HepG2 (cell line): ENCODE measurements around the gene FDXR. TPM values are rescaled to one million over a fixed set of nuclear protein-coding genes. Genes with fewer than 3 reads are reported as not detected.

Source experiments
- HES4 ChIP-seq: sonication (generic); formaldehyde crosslinking; IDR thresholded peaks from 2 replicates; pipeline ENCODE4 v1.9.0; 2021; ENCODE audit warnings: mild to moderate bottlenecking, missing genetic modification reagents, borderline replicate concordance
- HMGXB4 ChIP-seq, 2 experiments: sonication (generic) in 1 of 2; formaldehyde crosslinking in 1 of 2; IDR thresholded peaks; 2 replicates each; pipeline versions ENCODE4 v1.4.0 to v1.6.1; 2018 to 2020; ENCODE audit warnings: missing genetic modification reagents in 2 of 2, borderline replicate concordance in 1 of 2, low read depth in 1 of 2, mild to moderate bottlenecking in 1 of 2, missing biosample characterization in 1 of 2
- KAT7 ChIP-seq: IDR thresholded peaks from 2 replicates; pipeline ENCODE4 v1.6.1; 2018; ENCODE audit warnings: borderline replicate concordance, missing compliant biosample characterization
- NONO ChIP-seq, 2 experiments: fragments of 450-650 bp in 1 of 2; sonication (generic) in 1 of 2; formaldehyde crosslinking in 1 of 2; IDR thresholded peaks in 1 of 2; conservative IDR thresholded peaks in 1 of 2; 2 replicates each; pipeline versions ENCODE4 v1.6.1 to v1.8.0; 2017 to 2022; ENCODE audit warnings: mild to moderate bottlenecking in 1 of 2, missing genetic modification reagents in 1 of 2, moderate library complexity in 1 of 2
- PHF21A ChIP-seq: sonication (generic); formaldehyde crosslinking; IDR thresholded peaks from 2 replicates; pipeline ENCODE4 v1.5.0; 2020; ENCODE audit warnings: mild to moderate bottlenecking, missing genetic modification reagents
- SMAD3 ChIP-seq: sonication (generic); formaldehyde crosslinking; IDR thresholded peaks from 2 replicates; pipeline ENCODE4 v1.4.0; 2020; ENCODE audit warnings: missing genetic modification reagents
- SMC3 ChIP-seq: IDR thresholded peaks from 2 replicates; pipeline ENCODE4 v1.6.1; 2011; ENCODE audit warnings: low read length, improper control_type of control experiment
- SUZ12 ChIP-seq: fragments of 150-350 bp; IDR thresholded peaks from 2 replicates; pipeline ENCODE4 v1.6.1; 2014; ENCODE audit warnings: low read depth, low read length
- TAF1 ChIP-seq: sonication (generic); formaldehyde crosslinking; IDR thresholded peaks from 2 replicates; pipeline ENCODE4 v1.4.0; 2020; ENCODE audit warnings: missing genetic modification reagents
- TARDBP ChIP-seq: sonication (generic); formaldehyde crosslinking; IDR thresholded peaks from 2 replicates; pipeline ENCODE4 v1.8.0; 2022; ENCODE audit warnings: mild to moderate bottlenecking, missing genetic modification reagents
- THYN1 ChIP-seq: sonication (generic); formaldehyde crosslinking; IDR thresholded peaks from 2 replicates; pipeline ENCODE4 v1.8.1; 2023; ENCODE audit warnings: low read depth, mild to moderate bottlenecking, moderate library complexity, missing genetic modification reagents, borderline replicate concordance
- ZHX1 ChIP-seq: sonication (generic); formaldehyde crosslinking; IDR thresholded peaks from 2 replicates; pipeline ENCODE4 v1.8.1; 2022; ENCODE audit warnings: low read depth, mild to moderate bottlenecking, missing genetic modification reagents
- ZNF263 ChIP-seq: sonication (generic); formaldehyde crosslinking; IDR thresholded peaks from 2 replicates; pipeline ENCODE4 v1.4.0; 2020; ENCODE audit warnings: missing genetic modification reagents
- ZNF275 ChIP-seq: sonication (generic); formaldehyde crosslinking; IDR thresholded peaks from 2 replicates; pipeline ENCODE4 v1.8.0; 2022; ENCODE audit warnings: missing genetic modification reagents, mild to moderate bottlenecking, inconsistent platforms, borderline replicate concordance
- ZNF772 ChIP-seq: sonication (generic); formaldehyde crosslinking; IDR thresholded peaks from 2 replicates; pipeline ENCODE4 v1.5.0; 2020; ENCODE audit warnings: mild to moderate bottlenecking, missing genetic modification reagents
- polyA plus RNA-seq, 8 experiments: library from polyadenylated mRNA; depleted of rRNA in 3 of 8; stranded (reverse) in 7 of 8; unstranded in 1 of 8; fragments of >200 nt; fragmentation: Illumina TruSeq in 4 of 8; extraction: Trizol in 4 of 8; gene quantifications; 2 replicates each; pipeline versions ENCODE4 v1.2.1 to v1.2.3, GENCODE V29; 2011 to 2016; ENCODE audit warnings: low read depth in 4 of 8, missing spikeins in 1 of 8, mixed read lengths in 1 of 8; ENCODE audit not compliant: insufficient read depth in 1 of 8
- total RNA-seq, 5 experiments: library from RNA; depleted of rRNA; stranded (reverse); fragments of >200 nt; fragmentation: Illumina TruSeq; extraction: Trizol; gene quantifications; 2 replicates each; pipeline ENCODE4 v1.2.3, GENCODE V29; 2016; ENCODE audit warnings: low read depth in 1 of 5
- TF ChIP-seq, protein P1 (sequence below): sonication (generic); formaldehyde crosslinking; IDR thresholded peaks from 2 replicates; pipeline ENCODE4 v1.4.0; 2020; ENCODE audit warnings: mild to moderate bottlenecking, missing genetic modification reagents
- TF ChIP-seq, protein P2 (sequence below): sonication (generic); formaldehyde crosslinking; IDR thresholded peaks from 2 replicates; pipeline ENCODE4 v1.9.0; 2022; ENCODE audit warnings: low read depth, missing genetic modification reagents
- TF ChIP-seq, protein P3 (sequence below): IDR thresholded peaks from 2 replicates; pipeline ENCODE4 v1.6.1; 2016; ENCODE audit warnings: mild to moderate bottlenecking, missing biosample characterization, missing genetic modification reagents

Gene FDXR
- total and polyA plus RNA-seq, 2 of the 13 experiments (the other 11 are each of a cell fraction or from before 2014, with no cell fraction given): 23.4 to 116 TPM

DNA sequence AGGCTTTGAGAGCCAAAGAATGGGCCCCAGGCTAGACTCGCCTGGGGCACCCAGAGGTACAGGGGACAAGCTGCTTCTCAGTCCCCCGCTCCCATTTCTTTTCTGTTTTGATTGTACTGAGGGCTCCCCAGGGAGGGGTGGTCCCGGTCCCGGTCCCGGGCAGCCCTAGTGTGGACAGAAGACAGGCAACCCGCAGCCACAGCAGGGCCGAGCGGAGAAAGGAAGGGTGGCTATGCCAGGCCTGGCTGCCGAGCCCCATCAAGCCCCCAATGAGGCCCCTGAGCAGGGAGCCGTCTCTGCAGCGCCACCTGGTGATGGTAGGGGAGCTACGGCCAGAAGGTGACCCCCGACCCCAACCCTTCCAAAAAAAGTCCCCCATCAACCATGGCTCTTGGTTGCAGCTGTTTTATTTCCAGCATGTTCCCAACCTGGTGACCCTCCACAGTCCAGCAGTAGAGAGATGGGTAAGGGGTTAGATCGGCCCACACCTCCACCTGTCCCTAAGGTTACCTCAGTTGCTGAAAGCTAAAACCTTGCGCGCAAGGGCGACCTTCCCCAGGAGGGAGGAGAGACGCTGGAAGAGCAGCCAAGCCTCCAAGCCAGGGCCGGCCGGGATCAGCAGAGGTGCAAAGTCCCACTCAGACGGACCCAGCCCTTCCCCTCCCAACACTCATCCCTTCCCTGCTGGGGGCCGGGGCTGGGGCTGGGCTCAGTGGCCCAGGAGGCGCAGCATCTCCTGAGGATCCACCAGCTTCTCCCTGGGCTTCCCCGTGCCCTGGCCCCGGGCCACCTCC lies 10.5 kb downstream of the FDXR start (continued):
- TF ChIP-seq ZNF263 (CRISPR knock-in tag) (peak; percentile 57; the same call in 1 of the 2 replicates), SMC3 (peak; percentile 39; the same call in 1 of the 2 replicates), NONO (IDR thresholded peaks at IDR 0.05) (no peak), NONO (CRISPR knock-in tag; conservative IDR thresholded peaks at IDR 0.05) (0 out of 2 replicates have a peak, but pooled peaks have one; percentile 19), SUZ12 (0 out of 2 replicates have a peak, but pooled peaks have one; percentile 3), HES4 (CRISPR knock-in tag) (0 out of 2 replicates have a peak, but pooled peaks have one; percentile 29), HMGXB4 (CRISPR knock-in tag; IDR thresholded peaks at IDR 0.05; ENCODE audit: borderline replicate concordance in 1 of 2, low read depth in 1 of 2) (0 out of 4 replicates have a peak, but pooled peaks have one; percentile 16 to 54), PHF21A (CRISPR knock-in tag) (0 out of 2 replicates have a peak, but pooled peaks have one; percentile 12), TARDBP (CRISPR knock-in tag) (0 out of 2 replicates have a peak, but pooled peaks have one; percentile 49), ZNF275 (CRISPR knock-in tag) (0 out of 2 replicates have a peak, but pooled peaks have one; percentile 31), ZHX1 (CRISPR knock-in tag) (0 out of 2 replicates have a peak, but pooled peaks have one; percentile 41), ZNF772 (no peak), THYN1 (CRISPR knock-in tag) (no peak), TAF1 (CRISPR knock-in tag) (peak; percentile 14; the same call in 1 of the 2 replicates), KAT7 (no peak), SMAD3 (CRISPR knock-in tag) (no peak)
- TF ChIP-seq, protein P1, sequence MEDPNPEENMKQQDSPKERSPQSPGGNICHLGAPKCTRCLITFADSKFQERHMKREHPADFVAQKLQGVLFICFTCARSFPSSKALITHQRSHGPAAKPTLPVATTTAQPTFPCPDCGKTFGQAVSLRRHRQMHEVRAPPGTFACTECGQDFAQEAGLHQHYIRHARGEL (CRISPR knock-in tag): 0 out of 2 replicates have a peak, but pooled peaks have one; percentile 9
- TF ChIP-seq, protein P2, sequence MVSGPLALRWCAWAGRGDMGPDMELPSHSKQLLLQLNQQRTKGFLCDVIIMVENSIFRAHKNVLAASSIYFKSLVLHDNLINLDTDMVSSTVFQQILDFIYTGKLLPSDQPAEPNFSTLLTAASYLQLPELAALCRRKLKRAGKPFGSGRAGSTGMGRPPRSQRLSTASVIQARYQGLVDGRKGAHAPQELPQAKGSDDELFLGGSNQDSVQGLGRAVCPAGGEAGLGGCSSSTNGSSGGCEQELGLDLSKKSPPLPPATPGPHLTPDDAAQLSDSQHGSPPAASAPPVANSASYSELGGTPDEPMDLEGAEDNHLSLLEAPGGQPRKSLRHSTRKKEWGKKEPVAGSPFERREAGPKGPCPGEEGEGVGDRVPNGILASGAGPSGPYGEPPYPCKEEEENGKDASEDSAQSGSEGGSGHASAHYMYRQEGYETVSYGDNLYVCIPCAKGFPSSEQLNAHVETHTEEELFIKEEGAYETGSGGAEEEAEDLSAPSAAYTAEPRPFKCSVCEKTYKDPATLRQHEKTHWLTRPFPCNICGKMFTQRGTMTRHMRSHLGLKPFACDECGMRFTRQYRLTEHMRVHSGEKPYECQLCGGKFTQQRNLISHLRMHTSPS (CRISPR knock-in tag): 0 out of 2 replicates have a peak, but pooled peaks have one; percentile 28
- TF ChIP-seq, protein P3, sequence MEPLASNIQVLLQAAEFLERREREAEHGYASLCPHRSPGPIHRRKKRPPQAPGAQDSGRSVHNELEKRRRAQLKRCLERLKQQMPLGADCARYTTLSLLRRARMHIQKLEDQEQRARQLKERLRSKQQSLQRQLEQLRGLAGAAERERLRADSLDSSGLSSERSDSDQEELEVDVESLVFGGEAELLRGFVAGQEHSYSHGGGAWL: 0 out of 2 replicates have a peak, but pooled peaks have one; percentile 40
